NCI-H2171 treated with DMSO at 0.1 percent for 48 hours (cell line): ENCODE data around the gene PCSK6.

ENCODE experiments used
- DNase-seq: peaks from one replicate; lab custom pipeline; 2025; lab: John Stamatoyannopoulos, UW

PCSK6 gene

DNA sequence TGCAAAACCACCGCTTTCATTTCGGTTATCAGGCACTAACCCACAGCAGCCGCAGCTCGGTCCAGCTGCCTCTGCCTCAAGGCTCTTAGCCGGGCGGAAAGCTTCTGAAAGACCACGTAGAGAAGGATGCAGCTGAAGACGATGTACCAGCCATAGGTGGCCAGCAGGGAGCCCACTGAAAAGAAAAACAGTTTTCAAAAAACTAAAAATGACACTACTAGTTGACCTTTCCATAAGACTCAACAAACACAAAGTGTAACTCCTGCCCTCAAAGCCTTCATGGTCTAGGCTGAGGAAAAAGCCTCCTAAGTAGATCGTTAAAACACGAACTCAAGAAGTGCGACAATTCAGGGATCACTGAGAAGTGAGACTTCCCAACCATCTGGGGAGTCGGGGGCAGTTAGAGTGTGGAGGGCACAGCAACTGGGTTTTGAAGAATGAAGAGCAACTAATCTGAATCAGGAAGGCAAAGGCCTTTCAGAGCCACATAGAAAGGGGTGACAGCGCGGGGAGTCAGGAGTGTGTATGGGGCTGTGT is 212.9 kb downstream of the PCSK6 start:
- DNase-seq: no peak

DNA sequence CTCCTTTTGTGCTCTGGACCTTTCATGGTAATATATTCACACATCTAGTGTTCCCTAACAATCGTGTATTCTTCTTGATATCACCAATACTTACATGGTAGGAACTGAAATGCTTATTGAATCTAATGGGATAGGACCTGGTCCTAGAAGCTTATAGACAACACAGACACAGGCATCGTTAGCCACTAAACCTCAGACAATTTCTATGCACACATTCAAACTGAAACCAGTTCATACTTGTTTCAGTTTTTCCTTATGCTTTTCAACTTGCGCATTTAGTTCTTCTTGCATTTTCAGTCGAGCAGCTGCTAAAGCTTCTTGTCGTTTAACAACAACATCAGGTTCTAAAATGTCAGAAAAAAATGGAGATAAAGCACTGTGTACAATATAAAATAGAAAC is 214.5 kb downstream of the PCSK6 start:
- no peak for DNase-seq

DNA sequence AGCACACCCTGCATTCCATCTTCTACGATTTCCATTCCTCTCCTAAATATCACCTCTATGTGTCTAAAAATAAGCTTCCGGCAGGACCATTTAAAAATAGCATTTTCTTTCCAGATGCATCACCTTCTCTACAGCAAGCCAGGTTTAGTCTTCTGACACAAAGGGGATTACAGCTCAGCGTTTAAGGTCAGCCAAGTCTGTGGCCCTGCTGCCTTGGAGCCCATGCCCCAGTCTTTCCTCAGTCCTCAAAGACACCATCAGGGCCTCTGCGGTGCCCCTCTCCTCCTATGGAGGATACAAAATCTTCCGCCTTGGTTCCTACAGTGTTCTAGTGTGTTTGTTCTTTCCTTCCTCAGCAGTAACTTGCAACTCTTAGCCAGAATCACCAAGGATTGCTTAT is 216.0 kb downstream of the PCSK6 start:
- DNase-seq: no peak

DNA sequence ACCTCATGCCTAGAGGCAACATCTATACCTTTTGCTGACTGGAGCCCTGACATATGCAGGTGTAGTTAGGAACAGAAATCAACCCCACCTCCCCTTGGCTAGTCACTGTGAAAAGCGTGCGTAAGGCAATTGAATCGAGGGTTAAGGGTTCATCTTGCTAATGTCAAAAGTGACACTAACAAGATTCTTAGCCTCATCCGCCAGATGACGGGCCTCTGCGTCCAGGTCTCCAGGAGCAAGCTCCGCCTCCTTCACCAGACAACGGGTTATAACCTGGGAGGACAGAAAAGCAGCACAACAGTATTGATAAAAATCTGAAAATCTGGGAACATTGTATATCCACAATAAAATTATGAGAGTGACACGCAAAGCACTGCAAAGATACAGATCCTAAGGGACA is 216.9 kb downstream of the PCSK6 start:
- DNase-seq: no peak

DNA sequence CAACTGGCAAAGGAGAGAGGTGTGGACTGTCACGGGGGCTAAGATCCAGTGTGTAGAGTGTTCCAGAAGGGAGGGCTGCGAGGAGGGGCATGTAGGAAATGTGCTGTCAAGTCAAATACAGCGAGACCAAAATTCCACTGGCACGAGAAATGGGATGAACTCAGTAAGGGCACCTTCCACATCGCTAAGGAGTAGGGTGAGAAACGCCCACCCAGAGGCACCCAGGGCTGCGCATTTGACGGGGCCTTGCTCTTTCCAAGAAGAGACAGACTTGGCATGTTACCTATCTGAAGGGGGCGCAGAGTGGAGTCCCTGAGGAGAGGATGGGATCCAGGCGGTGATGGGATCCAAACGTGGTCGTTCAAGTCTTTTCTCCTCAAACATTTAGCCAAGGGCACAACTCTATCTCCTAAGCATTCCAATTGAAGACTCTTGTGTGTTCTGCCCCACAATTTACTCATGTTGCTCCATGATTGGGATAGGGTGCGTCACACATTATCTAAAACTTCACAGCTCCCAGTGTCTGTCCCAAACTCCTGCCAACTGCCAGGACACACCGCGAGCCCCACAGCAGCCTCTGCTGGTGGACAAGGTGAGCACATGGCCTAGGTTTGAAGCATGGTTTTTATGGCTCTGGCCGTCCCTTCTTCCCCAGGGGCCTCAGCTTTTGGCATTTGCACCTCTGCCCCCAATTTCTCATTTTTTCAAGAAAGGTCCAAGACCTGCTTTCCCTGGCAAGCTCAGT is 219.9 kb downstream of the PCSK6 start:
- no peak for DNase-seq

DNA sequence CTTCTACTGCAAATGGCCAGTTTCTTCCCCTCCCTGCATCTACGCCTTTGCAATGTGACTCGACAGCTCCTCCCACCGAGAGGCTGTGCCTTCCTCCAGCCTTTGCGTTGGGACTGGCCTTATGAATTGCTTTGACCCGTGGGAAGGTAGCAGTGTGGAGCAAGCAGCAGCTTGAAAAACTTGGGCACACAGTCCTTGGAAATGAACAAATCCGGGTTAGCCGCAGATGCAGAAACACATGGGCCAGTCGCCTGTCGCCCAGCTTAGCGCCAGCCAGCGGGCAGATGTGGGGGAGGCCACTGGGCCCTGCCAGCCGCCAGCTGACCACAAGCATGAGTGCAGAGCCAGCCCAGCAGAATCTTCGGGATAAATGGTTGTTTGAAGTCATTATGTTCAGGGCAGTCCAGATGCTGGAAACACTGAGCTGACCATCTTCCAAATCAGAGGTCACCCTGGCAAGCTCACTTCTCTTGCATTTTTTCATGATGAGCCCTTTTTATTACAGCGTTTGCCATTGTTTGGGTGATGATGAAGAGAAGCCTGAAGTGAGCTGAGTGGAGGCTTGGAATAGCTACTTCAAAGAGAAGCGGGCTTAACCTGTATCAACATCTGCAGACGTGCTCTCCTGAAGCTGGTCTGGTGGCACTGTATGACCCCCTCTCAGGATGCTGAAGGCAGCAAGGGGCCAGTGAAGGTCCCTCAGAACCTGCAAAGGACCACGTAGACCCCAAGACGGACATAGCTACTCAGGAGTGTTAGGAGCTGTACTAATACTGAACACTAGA is 222.0 kb downstream of the PCSK6 start:
- DNase-seq: no peak

DNA sequence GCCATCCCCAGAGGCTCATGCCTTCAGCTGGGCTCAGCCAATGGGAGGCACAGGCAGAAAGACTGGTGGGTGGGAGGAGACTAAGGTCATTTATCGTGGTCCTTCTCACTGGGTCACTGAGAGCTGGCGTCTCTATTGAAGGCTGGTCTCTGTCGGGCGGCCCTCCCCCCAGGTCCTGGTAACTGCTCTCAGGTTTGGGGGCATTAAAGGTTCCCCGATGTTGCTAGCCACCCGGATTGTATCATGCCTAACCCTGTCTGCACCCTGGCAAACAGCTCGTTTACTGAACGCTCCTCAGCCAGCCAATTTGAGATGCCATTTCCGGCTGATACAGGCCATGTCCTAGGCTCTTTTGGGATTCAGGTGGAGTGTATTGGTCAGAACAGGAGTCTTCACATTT is 222.7 kb downstream of the PCSK6 start:
- no peak for DNase-seq

DNA sequence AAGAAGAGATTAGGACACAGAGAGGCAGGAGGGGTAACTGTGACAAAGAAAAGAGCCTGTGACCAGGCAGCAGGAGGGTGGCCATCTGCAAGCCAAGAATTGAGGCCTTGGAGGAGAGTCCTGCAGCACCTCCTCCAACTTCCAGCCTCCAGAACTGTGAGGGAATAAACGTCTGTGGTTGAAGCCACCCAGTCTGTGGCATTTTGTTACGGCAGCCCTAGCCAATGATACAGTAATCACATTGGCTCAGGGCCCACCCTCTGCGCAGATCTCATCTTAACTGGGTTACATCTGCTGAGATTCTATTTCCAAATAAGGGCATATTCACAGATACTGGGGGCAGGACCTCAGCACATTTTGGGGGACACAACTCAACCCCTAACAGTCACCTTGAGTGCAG is 223.5 kb downstream of the PCSK6 start:
- DNase-seq: no peak

DNA sequence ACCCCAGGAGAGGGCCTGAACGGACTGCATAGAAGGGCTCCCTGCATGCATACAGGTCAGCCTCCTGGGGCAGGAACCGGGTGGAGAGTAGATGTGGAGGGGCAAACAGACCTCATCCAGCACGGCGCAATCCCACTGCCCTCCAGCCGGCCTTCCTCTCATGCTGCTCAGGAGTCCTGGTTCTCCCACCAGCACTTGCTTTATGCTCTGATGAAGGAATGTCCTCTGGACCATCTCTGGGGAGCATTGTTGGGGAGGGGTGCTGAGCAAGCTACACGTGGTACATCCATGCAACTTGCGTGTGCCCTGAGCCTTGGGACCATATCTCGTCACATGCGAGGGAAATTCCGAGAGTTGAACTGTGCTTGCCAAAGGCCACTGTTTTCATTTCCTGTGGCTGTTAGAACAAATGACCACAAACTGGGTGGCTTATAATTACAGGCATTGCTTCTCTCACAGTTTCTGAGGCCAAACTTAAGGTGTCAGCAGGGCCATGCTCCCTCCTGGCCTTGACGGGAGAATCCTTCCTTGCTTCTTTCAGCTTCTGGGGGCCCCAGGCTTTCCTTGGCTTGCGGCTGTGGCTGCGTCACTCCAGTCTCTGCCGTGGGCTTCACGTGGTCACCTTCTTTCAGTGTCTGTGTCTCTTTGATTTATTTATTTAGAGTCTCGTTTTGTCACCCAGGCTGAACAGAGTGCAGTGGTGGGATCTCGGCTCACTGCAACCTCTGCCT is 224.4 kb downstream of the PCSK6 start:
- no peak for DNase-seq

DNA sequence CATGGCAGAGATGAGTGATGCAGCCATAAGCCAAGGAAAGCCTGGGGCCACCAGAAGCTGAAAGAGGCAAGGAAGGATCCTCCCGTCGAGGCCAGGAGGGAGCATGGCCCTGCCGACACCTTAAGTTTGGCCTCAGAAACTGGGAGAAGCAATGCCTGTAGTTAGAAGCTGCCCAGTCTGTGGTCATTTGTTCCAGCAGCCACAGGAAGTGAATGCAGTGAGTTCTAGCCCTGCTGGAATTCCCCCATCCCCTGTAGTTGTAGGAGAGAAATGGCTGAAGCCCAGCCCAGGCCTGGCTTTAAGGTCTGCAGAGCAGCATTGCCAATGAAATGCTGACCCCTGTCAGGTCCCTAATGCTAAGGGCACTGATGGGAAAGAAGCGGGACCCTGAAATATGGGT is 225.5 kb downstream of the PCSK6 start:
- DNase-seq: no peak

DNA sequence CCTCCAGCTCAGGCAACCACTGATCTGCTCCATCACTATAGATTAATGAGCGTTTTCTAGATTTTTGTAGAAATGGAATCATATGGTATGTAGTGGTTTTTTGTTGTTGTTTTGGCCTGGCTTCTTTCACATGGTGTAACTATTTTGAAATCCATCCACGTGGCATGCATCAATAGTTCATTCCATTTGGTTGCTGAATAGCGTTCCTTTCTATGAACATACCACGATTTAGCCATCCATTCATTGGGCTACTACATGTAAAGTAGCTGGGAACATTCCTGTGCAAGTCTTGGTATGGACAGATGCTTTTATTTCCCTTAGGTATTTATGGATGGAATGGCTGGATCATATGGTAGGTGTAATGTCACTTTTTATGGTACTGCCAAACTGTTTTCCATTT is 227.0 kb downstream of the PCSK6 start:
- no peak for DNase-seq

DNA sequence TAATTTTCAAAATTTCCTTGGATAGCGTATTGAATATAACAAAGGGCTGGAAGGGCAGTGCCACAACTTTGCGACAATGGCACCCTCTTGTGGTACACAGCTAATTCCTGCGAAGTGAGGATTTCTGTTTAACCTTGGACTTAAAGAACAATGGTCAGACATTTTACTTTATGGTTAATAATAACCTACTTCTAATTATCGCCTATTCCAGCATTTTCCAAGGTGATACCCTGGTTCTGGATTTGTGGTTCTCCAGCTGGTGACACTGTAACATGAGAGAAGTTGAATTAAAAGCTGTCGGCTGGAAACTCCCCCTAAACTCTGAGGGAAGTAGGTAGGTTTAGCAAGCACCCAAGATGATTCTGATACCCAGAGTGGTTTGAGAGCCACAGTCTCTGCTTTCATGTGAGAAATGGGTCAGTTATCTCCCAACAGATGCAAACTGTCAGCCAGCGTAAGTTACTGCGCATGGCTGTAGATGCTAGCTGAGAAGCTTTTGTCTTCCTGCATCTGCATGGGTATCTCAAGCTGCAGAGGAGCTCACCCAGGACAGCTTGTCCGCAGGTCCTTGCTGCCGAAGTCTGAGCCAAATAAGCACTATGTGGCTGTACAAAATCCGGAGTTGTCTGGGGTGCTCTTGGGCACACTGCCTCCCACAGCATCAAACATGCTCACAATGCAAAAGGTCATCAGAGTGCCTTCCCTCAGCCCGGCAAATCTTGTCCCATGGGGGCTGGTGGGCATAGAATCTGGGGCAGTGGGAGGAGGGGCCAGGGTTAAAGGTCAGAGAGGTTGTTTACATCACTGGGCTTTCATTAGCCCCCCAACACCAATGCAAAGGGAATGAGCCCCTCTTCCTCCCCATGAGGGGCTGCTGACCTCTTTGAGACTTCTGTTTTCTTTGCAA is 231.0 kb downstream of the PCSK6 start:
- DNase-seq: peak; percentile 68

DNA sequence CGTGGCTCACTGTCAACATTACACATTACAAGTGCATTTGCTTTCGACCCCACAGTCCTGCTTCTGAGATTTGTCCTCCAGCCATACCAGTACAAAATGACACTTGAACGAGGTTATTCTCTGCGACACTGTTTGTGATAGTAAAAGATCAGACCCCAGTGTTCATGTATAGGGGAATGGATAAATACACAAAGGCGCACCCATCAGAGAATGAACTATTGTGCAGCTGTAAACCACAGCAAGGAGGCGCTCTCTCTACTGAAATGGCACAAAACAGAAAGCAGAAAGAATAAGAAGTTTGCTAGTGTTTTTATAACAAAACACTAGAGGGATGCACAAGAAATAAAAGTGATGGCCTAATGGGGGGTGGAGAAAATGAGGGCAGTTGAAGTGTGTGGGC is 232.8 kb downstream of the PCSK6 start:
- no peak for DNase-seq

DNA sequence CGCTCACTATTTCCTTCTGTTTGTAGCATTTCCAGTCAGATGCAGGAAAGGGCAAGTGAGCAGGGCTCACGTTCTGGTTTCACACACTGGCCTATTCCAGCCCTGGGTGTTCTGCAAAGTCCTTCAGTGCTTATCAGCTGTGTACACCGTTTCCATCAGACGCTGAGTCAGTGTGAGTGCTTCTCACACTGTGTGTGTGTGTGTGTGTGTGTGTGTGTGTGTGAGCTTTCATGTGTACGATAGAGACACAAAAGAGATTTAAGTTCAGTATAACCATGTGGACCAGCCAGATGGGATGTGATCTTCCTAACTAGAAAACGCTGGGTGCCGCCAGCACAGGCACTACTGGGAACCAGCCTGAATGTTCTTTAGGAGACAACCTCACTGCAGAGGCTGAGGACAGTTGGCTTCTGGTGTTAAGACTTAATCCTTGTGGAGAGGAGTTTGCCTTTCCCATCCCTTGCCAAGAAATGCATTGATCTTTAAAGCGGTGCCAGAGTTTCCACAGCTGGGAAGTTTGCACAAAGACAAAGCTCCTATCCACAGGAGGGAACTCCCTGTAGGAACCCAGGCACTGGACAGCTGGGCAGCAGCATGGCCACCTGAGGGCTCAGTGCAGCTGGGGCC is 233.8 kb downstream of the PCSK6 start:
- DNase-seq: peak; percentile 65

DNA sequence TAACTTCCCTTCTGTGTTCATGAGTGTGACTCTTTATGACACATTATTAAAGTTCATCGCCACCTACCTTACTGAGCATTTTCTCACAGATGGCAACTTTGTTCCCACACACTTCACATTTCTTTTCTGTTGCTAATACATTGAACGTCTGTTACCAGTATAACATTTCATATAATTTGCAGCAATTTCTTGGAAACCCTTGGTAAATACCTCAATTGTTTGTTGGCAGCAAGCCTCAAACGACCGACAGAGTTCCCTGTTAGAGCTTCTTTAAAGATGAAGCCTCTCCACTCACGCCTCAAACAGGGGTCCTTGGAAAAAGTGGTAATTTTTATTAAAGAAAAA is 234.5 kb downstream of the PCSK6 start:
- peak; percentile 63 for DNase-seq

DNA sequence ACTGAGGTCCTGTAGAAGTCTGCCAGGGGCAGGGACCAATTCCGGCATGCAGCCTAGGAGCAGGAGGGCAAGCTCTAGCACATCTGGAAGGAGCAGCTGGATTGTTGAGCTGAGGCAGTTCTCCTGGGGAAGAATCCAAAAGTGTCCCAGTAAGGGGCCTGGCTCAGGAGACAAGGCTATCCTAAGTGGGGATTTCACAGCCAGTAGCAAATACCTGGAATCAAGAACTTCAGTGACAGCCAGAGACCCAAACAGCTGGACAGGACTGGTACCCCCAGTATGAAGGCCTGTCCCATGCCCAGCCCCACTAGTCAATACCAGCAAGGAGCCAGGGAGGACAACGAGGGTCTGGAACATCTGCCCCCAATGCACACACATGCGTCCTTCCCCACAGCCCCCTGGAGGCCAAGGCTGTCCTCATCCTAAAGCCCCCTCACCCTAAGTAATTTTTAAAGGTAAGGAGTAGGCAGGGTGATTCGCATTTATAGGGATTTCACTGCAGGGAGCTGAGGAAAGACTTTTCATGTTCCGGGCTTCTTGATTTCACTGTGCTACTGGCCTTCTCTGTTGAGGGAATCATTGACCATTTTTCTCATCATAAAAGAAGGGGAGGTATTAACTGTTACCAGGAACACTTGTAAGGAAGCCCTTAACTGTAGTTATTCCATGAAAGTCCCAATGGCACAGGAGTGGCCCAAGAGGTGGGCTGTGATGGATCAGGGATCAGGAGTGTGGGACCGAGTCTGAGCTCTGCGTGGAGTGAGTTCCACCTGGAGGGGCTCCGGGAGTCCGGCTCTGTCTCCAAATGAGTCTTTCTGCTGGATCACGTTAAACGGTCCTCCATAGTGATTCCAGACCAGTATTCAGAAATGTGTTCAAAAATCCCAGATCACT is 235.1 kb downstream of the PCSK6 start:
- no peak for DNase-seq
